Measurements from ENCODE around the gene REEP3. TPM values are rescaled to one million over a fixed set of nuclear protein-coding genes. Genes with fewer than 3 reads are reported as not detected.

REEP3 gene
- polyA plus RNA-seq, 1 donor from 2014 or later = 6.9 TPM

GRCh38 chr10:63576501-63576900, 55.3 kb downstream of the REEP3 start (continued):
- TF ChIP-seq RAD21 (conservative IDR thresholded peaks at IDR 0.05) (no peak), EP300 (conservative IDR thresholded peaks at IDR 0.05; ENCODE audit: poor library complexity, severe bottlenecking) (no peak)

DNA sequence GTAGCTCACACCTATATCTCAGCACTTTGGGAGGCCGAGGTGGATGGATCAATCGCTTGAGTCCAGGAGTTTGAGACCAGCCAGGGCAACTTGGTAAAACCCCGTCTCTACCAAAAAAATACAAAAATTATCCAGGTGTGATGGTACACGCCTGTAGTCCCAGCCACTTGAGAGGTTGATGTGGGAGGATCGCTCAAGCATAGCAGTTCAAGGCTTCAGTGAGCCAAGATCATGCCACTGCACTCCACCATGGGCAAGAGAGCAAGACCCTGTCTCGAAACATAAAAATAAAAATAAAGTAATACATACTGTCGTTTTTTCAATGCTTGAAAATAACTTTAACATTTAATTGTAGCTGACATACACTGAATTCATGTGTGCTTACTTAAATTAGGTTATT, 57.3 kb downstream of the REEP3 start:
- H3K9ac ChIP-seq (ENCODE audit: low read length) = no peak overlapping the region
- H4K20me1 ChIP-seq (ENCODE audit: insufficient read depth) = no peaks in the 10 kb centered on the region
- no peak overlapping the region for H3K4me2 ChIP-seq (ENCODE audit: low read length)
- H3K9me3 ChIP-seq (ENCODE audit: low read length) = no peaks in the 10 kb centered on the region
- H3F3A ChIP-seq (ENCODE audit: insufficient read depth, low read length, poor library complexity, severe bottlenecking) = no peaks in the 10 kb centered on the region
- H3K27me3 ChIP-seq (ENCODE audit: insufficient read depth, low read depth, low read length) = no peaks in the 10 kb centered on the region
- no peaks in the 10 kb centered on the region for H3K9me2 ChIP-seq (ENCODE audit: insufficient read depth, low read length)
- no peaks in the 10 kb centered on the region for H3K36me3 ChIP-seq (ENCODE audit: insufficient read depth, low read length)
- no peak overlapping the region for H3K27ac ChIP-seq (ENCODE audit: low read length)
- TF ChIP-seq, protein P1, sequence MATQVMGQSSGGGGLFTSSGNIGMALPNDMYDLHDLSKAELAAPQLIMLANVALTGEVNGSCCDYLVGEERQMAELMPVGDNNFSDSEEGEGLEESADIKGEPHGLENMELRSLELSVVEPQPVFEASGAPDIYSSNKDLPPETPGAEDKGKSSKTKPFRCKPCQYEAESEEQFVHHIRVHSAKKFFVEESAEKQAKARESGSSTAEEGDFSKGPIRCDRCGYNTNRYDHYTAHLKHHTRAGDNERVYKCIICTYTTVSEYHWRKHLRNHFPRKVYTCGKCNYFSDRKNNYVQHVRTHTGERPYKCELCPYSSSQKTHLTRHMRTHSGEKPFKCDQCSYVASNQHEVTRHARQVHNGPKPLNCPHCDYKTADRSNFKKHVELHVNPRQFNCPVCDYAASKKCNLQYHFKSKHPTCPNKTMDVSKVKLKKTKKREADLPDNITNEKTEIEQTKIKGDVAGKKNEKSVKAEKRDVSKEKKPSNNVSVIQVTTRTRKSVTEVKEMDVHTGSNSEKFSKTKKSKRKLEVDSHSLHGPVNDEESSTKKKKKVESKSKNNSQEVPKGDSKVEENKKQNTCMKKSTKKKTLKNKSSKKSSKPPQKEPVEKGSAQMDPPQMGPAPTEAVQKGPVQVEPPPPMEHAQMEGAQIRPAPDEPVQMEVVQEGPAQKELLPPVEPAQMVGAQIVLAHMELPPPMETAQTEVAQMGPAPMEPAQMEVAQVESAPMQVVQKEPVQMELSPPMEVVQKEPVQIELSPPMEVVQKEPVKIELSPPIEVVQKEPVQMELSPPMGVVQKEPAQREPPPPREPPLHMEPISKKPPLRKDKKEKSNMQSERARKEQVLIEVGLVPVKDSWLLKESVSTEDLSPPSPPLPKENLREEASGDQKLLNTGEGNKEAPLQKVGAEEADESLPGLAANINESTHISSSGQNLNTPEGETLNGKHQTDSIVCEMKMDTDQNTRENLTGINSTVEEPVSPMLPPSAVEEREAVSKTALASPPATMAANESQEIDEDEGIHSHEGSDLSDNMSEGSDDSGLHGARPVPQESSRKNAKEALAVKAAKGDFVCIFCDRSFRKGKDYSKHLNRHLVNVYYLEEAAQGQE (IDR thresholded peaks at IDR 0.05; ENCODE audit: borderline replicate concordance) = no peak
- TF ChIP-seq EZH2 (IDR thresholded peaks at IDR 0.05; ENCODE audit: borderline replicate concordance, insufficient read depth, low read length, poor library complexity, severe bottlenecking) (no peak), EP300 (conservative IDR thresholded peaks at IDR 0.05; ENCODE audit: poor library complexity, severe bottlenecking) (no peak), MXI1 (conservative IDR thresholded peaks at IDR 0.05; ENCODE audit: poor library complexity, severe bottlenecking) (no peak), RAD21 (conservative IDR thresholded peaks at IDR 0.05) (no peak), SMC3 (conservative IDR thresholded peaks at IDR 0.05; ENCODE audit: poor library complexity) (no peak), POLR2AphosphoS5 (IDR thresholded peaks at IDR 0.05) (no peak), CTCF (IDR thresholded peaks at IDR 0.05; ENCODE audit: poor library complexity, severe bottlenecking) (no peak), TAF1 (IDR thresholded peaks at IDR 0.05; ENCODE audit: low read depth) (no peak)
- no peak overlapping the region for H2AFZ ChIP-seq (ENCODE audit: low read depth, low read length)
- no peak overlapping the region for H3K4me3 ChIP-seq (ENCODE audit: low read length)
- no peaks in the 10 kb centered on the region for H3K79me2 ChIP-seq (replicated peaks; ENCODE audit: insufficient read depth, low read length)

DNA sequence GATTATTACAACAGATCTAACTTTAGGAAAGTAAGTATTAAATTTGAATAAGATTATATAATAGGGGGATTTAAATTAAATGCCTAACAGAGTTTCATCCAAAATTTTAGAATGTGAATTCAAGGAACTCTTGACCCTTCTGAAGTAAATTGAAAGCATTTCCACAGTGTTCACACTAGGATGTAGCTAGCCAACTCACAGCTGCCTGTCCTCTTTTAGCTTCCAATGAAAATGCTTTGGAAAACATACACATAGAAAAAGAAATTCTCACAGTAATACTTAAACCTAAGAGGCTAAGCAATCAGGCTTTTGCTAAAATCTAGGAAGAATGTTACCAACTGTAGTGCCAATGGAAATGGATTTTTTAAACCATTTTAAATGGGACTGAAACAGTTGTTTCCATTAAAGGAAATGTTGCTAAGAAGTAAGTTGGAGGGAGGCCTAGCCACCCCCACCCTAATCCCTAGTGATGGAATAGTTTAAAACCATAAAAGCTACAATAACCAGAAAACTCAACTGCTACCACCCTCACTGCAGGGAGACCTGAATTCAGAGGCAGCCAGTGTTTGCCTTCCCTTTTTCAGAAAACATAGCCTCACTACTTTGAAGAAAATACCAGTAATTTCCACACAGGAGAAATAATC, 58.3 kb downstream of the REEP3 start:
- no peaks in the 10 kb centered on the region for H3K9me3 ChIP-seq (ENCODE audit: low read length)
- H3K4me3 ChIP-seq (ENCODE audit: low read length) = no peak overlapping the region
- H3K36me3 ChIP-seq (ENCODE audit: insufficient read depth, low read length) = no peaks in the 10 kb centered on the region
- H3K27ac ChIP-seq (ENCODE audit: low read length) = no peak overlapping the region
- no peak overlapping the region for H2AFZ ChIP-seq (ENCODE audit: low read depth, low read length)
- H4K20me1 ChIP-seq (ENCODE audit: insufficient read depth) = no peaks in the 10 kb centered on the region
- no peaks in the 10 kb centered on the region for H3K9me2 ChIP-seq (ENCODE audit: insufficient read depth, low read length)
- H3F3A ChIP-seq (ENCODE audit: insufficient read depth, low read length, poor library complexity, severe bottlenecking) = no peaks in the 10 kb centered on the region
- H3K9ac ChIP-seq (ENCODE audit: low read length) = no peak overlapping the region
- no peak overlapping the region for H3K4me2 ChIP-seq (ENCODE audit: low read length)
- TF ChIP-seq, protein P1 (IDR thresholded peaks at IDR 0.05; ENCODE audit: borderline replicate concordance) = no peak
- TF ChIP-seq SMC3 (conservative IDR thresholded peaks at IDR 0.05; ENCODE audit: poor library complexity) = no peak
- no peak for TF ChIP-seq EP300 (conservative IDR thresholded peaks at IDR 0.05; ENCODE audit: poor library complexity, severe bottlenecking)
- TF ChIP-seq EZH2 (IDR thresholded peaks at IDR 0.05; ENCODE audit: borderline replicate concordance, insufficient read depth, low read length, poor library complexity, severe bottlenecking) = no peak
- TF ChIP-seq MXI1 (conservative IDR thresholded peaks at IDR 0.05; ENCODE audit: poor library complexity, severe bottlenecking) = no peak
- no peak for TF ChIP-seq POLR2AphosphoS5 (IDR thresholded peaks at IDR 0.05)
- TF ChIP-seq CTCF (IDR thresholded peaks at IDR 0.05; ENCODE audit: poor library complexity, severe bottlenecking) = no peak
- no peak for TF ChIP-seq RAD21 (conservative IDR thresholded peaks at IDR 0.05)
- H3K27me3 ChIP-seq (ENCODE audit: insufficient read depth, low read depth, low read length) = no peaks in the 10 kb centered on the region
- no peaks in the 10 kb centered on the region for H3K79me2 ChIP-seq (replicated peaks; ENCODE audit: insufficient read depth, low read length)
